ENCODE results near the gene LMNTD2.

LMNTD2 gene

GRCh38 chr11:597166-597725, 36.7 kb upstream of the LMNTD2 start:
- DNase-seq (ENCODE audit: low read depth): no peak

GRCh38 chr11:596374-596773, 35.8 kb upstream of the LMNTD2 start:
- no peak overlapping the region for H3K4me3 ChIP-seq (ENCODE audit: low read depth, low read length)
- no peak for DNase-seq (ENCODE audit: low read depth)
- no peak for TF ChIP-seq CTCF (IDR thresholded peaks at IDR 0.05; ENCODE audit: insufficient read depth, low read depth, low read length, missing control alignments)

More at GRCh38 chr11:597166-597725, 36.7 kb upstream of the LMNTD2 start:
- no peak overlapping the region for H3K4me3 ChIP-seq (ENCODE audit: low read depth, low read length)
- TF ChIP-seq CTCF (IDR thresholded peaks at IDR 0.05; ENCODE audit: insufficient read depth, low read depth, low read length, missing control alignments): peak; percentile 10

- TF ChIP-seq CTCF (IDR thresholded peaks at IDR 0.05; ENCODE audit: insufficient read depth, low read depth, low read length, missing control alignments): no peak
- H3K4me3 ChIP-seq (ENCODE audit: low read depth, low read length): no peak overlapping the region
- DNase-seq (ENCODE audit: low read depth): no peak
Measured at GRCh38 chr11:595400-595799, 34.9 kb upstream of the LMNTD2 start.

- no peak for TF ChIP-seq CTCF (IDR thresholded peaks at IDR 0.05; ENCODE audit: insufficient read depth, low read depth, low read length, missing control alignments)
- H3K4me3 ChIP-seq (ENCODE audit: low read depth, low read length): no peak overlapping the region
Measured at GRCh38 chr11:593347-593746, 32.8 kb upstream of the LMNTD2 start.

GRCh38 chr11:592918-593317, 32.4 kb upstream of the LMNTD2 start:
- no peak for DNase-seq (ENCODE audit: low read depth)
- TF ChIP-seq CTCF (IDR thresholded peaks at IDR 0.05; ENCODE audit: insufficient read depth, low read depth, low read length, missing control alignments): no peak
- no peak overlapping the region for H3K4me3 ChIP-seq (ENCODE audit: low read depth, low read length)

More at GRCh38 chr11:593347-593746, 32.8 kb upstream of the LMNTD2 start:
- no peak for DNase-seq (ENCODE audit: low read depth)

- DNase-seq (ENCODE audit: low read depth): no peak
- no peak overlapping the region for H3K4me3 ChIP-seq (ENCODE audit: low read depth, low read length)
- TF ChIP-seq CTCF (IDR thresholded peaks at IDR 0.05; ENCODE audit: insufficient read depth, low read depth, low read length, missing control alignments): no peak
Measured at GRCh38 chr11:592501-592900, 32.0 kb upstream of the LMNTD2 start.

GRCh38 chr11:590997-591396, 30.5 kb upstream of the LMNTD2 start:
- no peak for TF ChIP-seq CTCF (IDR thresholded peaks at IDR 0.05; ENCODE audit: insufficient read depth, low read depth, low read length, missing control alignments)
- no peak overlapping the region for H3K4me3 ChIP-seq (ENCODE audit: low read depth, low read length)
- DNase-seq (ENCODE audit: low read depth): no peak
